ENCODE results near the gene TRIM43.
"Not testable (repeated sequence)": the region's sequence is repeated elsewhere in the genome, so short reads cannot be mapped to it uniquely, and the experiment has no call there.

TRIM43 gene

GRCh38 chr2:95641787-95642186, 50.0 kb downstream of the TRIM43 start:
- DNase-seq: not testable (repeated sequence)

- DNase-seq: not testable (repeated sequence)
Measured at GRCh38 chr2:95642360-95642759, 50.6 kb downstream of the TRIM43 start.

- not testable (repeated sequence) for DNase-seq
Measured at GRCh38 chr2:95642951-95643350, 51.1 kb downstream of the TRIM43 start.

GRCh38 chr2:95645312-95645711, 53.5 kb downstream of the TRIM43 start:
- DNase-seq: not testable (repeated sequence)

- DNase-seq: not testable (repeated sequence)
Measured at GRCh38 chr2:95646274-95646994, 54.6 kb downstream of the TRIM43 start.

- DNase-seq: not testable (repeated sequence)
Measured at GRCh38 chr2:95648894-95649544, 57.2 kb downstream of the TRIM43 start.
